Thyroid gland (tissue), 4 donors: Measurements from ENCODE around the gene FBLN7. TPM values are rescaled to one million over a fixed set of nuclear protein-coding genes. Genes with fewer than 3 reads are reported as not detected.

Experiments used
- DNase-seq, 2 donors: peaks; one replicate each; pipeline ENCODE4 v3.0.0-alpha.2; 2019
- H3K27ac ChIP-seq, 3 donors: fragments of 200-600 bp; sonication (generic); 1 replicate in 2 of 3; 2 replicates in 1 of 3; pipeline ENCODE4 v1.5.1; 2016 to 2019; ENCODE audit warnings: mild to moderate bottlenecking in 1 of 3, moderate library complexity in 1 of 3
- H3K27me3 ChIP-seq: fragments of 200-600 bp; sonication (generic); one replicate; pipeline ENCODE4 v1.5.1; 2019
- H3K36me3 ChIP-seq, 2 donors: fragments of 200-600 bp; sonication (generic); one replicate each; pipeline ENCODE4 v1.5.1; 2016 to 2019
- H3K4me1 ChIP-seq, 2 donors: fragments of 200-600 bp; sonication (generic); one replicate each; pipeline ENCODE4 v1.5.1; 2017 to 2019
- H3K4me3 ChIP-seq, 3 donors: fragments of 200-600 bp; sonication (generic); replicated peaks in 1 of 3; 1 replicate in 2 of 3; 2 replicates in 1 of 3; pipeline ENCODE4 v1.5.1; 2016; ENCODE audit warnings: mild to moderate bottlenecking in 1 of 3
- H3K9me3 ChIP-seq: fragments of 200-600 bp; sonication (generic); one replicate; pipeline ENCODE4 v1.5.1; 2017
- CTCF ChIP-seq, 6 experiments: fragments of 200-600 bp in 3 of 6; fragments of 450-650 bp in 3 of 6; sonication (generic) in 3 of 6; IDR thresholded peaks; one replicate each; pipeline ENCODE4 v1.5.1; 2016 to 2019; ENCODE audit warnings: antibody characterized with exemption in 6 of 6, mild to moderate bottlenecking in 2 of 6, inconsistent platforms in 1 of 6, moderate library complexity in 1 of 6
- POLR2A ChIP-seq, 2 donors: fragments of 450-650 bp; IDR thresholded peaks; one replicate each; pipeline ENCODE4 v1.6.1; 2017; ENCODE audit warnings: antibody characterized with exemption in 2 of 2, mild to moderate bottlenecking in 2 of 2, moderate library complexity in 1 of 2
- WGBS, 2 donors: methylation state at CpG; one replicate each; pipeline ENCODE4 v1.1.5; 2017; 5-methylcytosine and 5-hydroxymethylcytosine counted together
- intact Hi-C: fragments of 100-400 bp; cut with DNase I; formaldehyde crosslinking; loops from one replicate; pipeline ENCODE4 v1.15.1; 2023
- total RNA-seq, 4 donors: library from RNA; depleted of rRNA; stranded (reverse); fragments of >200 nt; gene quantifications; one replicate each; pipeline ENCODE4 v1.2.3, GENCODE V29; 2016

FBLN7 gene
- total RNA-seq, 4 donors from 2014 or later = 10.3 to 33.6 (median 16.4) TPM

GRCh38 chr2:112195950-112196349, 57.8 kb downstream of the FBLN7 start:
- TF ChIP-seq POLR2A (IDR thresholded peaks at IDR 0.05) (no peak), CTCF (IDR thresholded peaks at IDR 0.05) (no peak)
- Histone ChIP-seq H3K9me3 (no peaks in the 10 kb centered on the region), H3K4me1 (no peaks in the 10 kb centered on the region), H3K27me3 (no peaks in the 10 kb centered on the region), H3K27ac (no peak overlapping the region), H3K4me3 (no peak overlapping the region), H3K36me3 (no peaks in the 10 kb centered on the region)
- DNase-seq = no peak
- intact Hi-C loops = no loop called here

GRCh38 chr2:112197868-112198267, 59.7 kb downstream of the FBLN7 start:
- Histone ChIP-seq H3K9me3 (no peaks in the 10 kb centered on the region), H3K27me3 (no peaks in the 10 kb centered on the region), H3K4me1 (no peaks in the 10 kb centered on the region), H3K4me3 (no peak overlapping the region), H3K27ac (no peak overlapping the region), H3K36me3 (no peaks in the 10 kb centered on the region)
- WGBS, 2 donors = 94 to 100% methylated on average over 1 of the region's 1 CpG
- no peak for DNase-seq
- intact Hi-C loops = no loop called here
- no peak for TF ChIP-seq POLR2A (IDR thresholded peaks at IDR 0.05)
- TF ChIP-seq CTCF (IDR thresholded peaks at IDR 0.05) = no peak

GRCh38 chr2:112198780-112199179, 60.6 kb downstream of the FBLN7 start:
- Histone ChIP-seq H3K27ac (no peak overlapping the region), H3K36me3 (no peaks in the 10 kb centered on the region), H3K4me1 (no peaks in the 10 kb centered on the region), H3K27me3 (no peaks in the 10 kb centered on the region), H3K4me3 (no peak overlapping the region), H3K9me3 (no peaks in the 10 kb centered on the region)
- DNase-seq = no peak
- no peak for TF ChIP-seq POLR2A (IDR thresholded peaks at IDR 0.05)
- TF ChIP-seq CTCF (IDR thresholded peaks at IDR 0.05) = no peak
- intact Hi-C loops = no loop called here

GRCh38 chr2:112199188-112199587, 61.0 kb downstream of the FBLN7 start:
- WGBS, 2 donors = 82 to 90% methylated on average over 3 of the region's 3 CpGs
- intact Hi-C loops = no loop called here
- no peaks in the 10 kb centered on the region for H3K27me3 ChIP-seq
- no peaks in the 10 kb centered on the region for H3K9me3 ChIP-seq
- no peak overlapping the region for H3K27ac ChIP-seq
- no peak overlapping the region for H3K4me3 ChIP-seq
- H3K36me3 ChIP-seq = no peaks in the 10 kb centered on the region
- H3K4me1 ChIP-seq = no peaks in the 10 kb centered on the region
- no peak for TF ChIP-seq POLR2A (IDR thresholded peaks at IDR 0.05)
- TF ChIP-seq CTCF (IDR thresholded peaks at IDR 0.05) = no peak
- DNase-seq = no peak

GRCh38 chr2:112201696-112202430, 63.7 kb downstream of the FBLN7 start:
- Histone ChIP-seq H3K27me3 (no peaks in the 10 kb centered on the region), H3K9me3 (no peaks in the 10 kb centered on the region), H3K36me3 (no peaks in the 10 kb centered on the region), H3K27ac (no peak overlapping the region), H3K4me1 (no peaks in the 10 kb centered on the region), H3K4me3 (no peak overlapping the region)
- WGBS, 2 donors = 93 to 94% methylated on average over 3 of the region's 3 CpGs
- TF ChIP-seq POLR2A (IDR thresholded peaks at IDR 0.05) (no peak), CTCF (IDR thresholded peaks at IDR 0.05) (no peak)
- intact Hi-C loops = no loop called here
- DNase-seq = no peak
